ENCODE data around the gene CZIB. TPM values are rescaled to one million over a fixed set of nuclear protein-coding genes. Genes with fewer than 3 reads are reported as not detected.

CZIB gene
- total and polyA plus RNA-seq, 2 of the 8 experiments (the other 6 are each of a cell fraction or from before 2014, with no cell fraction given), result 46.5 to 48.0 TPM

DNA sequence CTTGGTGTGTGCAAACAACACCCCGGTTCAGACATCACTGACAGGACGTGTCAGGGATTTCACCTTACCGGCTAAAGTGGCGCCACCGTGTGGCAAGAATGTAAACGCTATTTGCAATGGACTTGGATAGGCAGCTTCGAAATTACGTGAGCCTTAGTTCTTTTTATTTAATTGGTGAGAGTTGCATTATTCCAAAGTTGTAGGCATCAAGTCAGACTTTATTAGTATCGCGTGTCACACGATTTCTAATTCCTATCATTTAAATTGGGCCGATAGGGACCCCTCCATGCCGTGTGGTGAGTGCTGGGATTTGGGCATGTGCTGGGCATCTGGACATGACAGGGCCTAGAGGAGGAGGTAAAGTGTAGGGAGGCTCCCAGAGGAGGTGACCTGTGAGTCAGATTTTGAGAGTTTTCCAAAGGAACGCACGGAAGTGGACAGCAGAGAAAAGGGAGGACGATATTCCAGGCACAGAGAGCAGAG is 38.3 kb downstream of the CZIB start:
- Histone ChIP-seq H3K9ac (replicated peaks in 1 of 4; ENCODE audit: extremely low read depth in 1 of 4, low read depth in 3 of 4, low read length in 3 of 4) (no peak overlapping the region), H2BK12ac (ENCODE audit: low read depth, low read length) (peak overlapping the region; percentile 52; the same call in 1 of the 2 replicates), H3K23me2 (ENCODE audit: low read depth, low read length) (no peaks in the 10 kb centered on the region), H2BK20ac (ENCODE audit: low read length) (peak overlapping the region; percentile 28), H2AK5ac (ENCODE audit: low read depth, low read length) (no peak overlapping the region; the same call in 1 of the 2 replicates), H4K8ac (ENCODE audit: extremely low read depth, insufficient read depth, low read length) (no peak overlapping the region), H2AFZ (ENCODE audit: low read length) (peak overlapping the region; percentile 27; the same call in 1 of the 2 replicates), H3K4ac (replicated peaks; ENCODE audit: insufficient read length, low read depth, low read length) (no peak overlapping the region), H3K4me3 (ENCODE audit: extremely low read depth in 1 of 4, insufficient read depth in 2 of 4, low read depth in 3 of 4, low read length in 4 of 4) (no peak overlapping the region), H4K20me1 (replicated peaks in 1 of 2; ENCODE audit: control insufficient read depth in 1 of 2, insufficient read depth in 2 of 2, low read length in 2 of 2) (no peaks in the 10 kb centered on the region), H3K27me3 (replicated peaks in 1 of 4; ENCODE audit: control insufficient read depth in 3 of 4, extremely low read depth in 1 of 4, insufficient read depth in 3 of 4, low read length in 3 of 4) (no peaks in the 10 kb centered on the region; a peak in 3 of 7 replicates), H3K27ac (ENCODE audit: low read depth, low read length) (no peak overlapping the region), H3K36me3 (ENCODE audit: control insufficient read depth in 2 of 4, insufficient read depth in 4 of 4, low read length in 3 of 4) (no peaks in the 10 kb centered on the region), H3K4me2 (ENCODE audit: insufficient read depth in 1 of 2, low read depth in 2 of 2, low read length in 2 of 2) (no peak overlapping the region), H3K4me1 (replicated peaks in 1 of 4; ENCODE audit: control insufficient read depth in 3 of 4, insufficient read depth in 4 of 4, low read length in 3 of 4) (no peaks in the 10 kb centered on the region; a peak in 1 of 7 replicates), H3K14ac (ENCODE audit: insufficient read length) (no peak overlapping the region), H2BK120ac (replicated peaks; ENCODE audit: low read depth, low read length) (peak overlapping the region; percentile 19), H3K79me2 (ENCODE audit: control insufficient read depth in 1 of 2, insufficient read depth in 2 of 2, low read length in 2 of 2) (no peaks in the 10 kb centered on the region), H4K91ac (replicated peaks; ENCODE audit: insufficient read length, low read length) (no peak overlapping the region), H3K9me3 (ENCODE audit: insufficient read depth in 2 of 2, low read depth in 1 of 2, low read length in 1 of 2) (no peaks in the 10 kb centered on the region), H2BK15ac (ENCODE audit: low read length) (no peak overlapping the region), H3K56ac (replicated peaks; ENCODE audit: insufficient read length, low read depth, low read length) (no peak overlapping the region), H4K5ac (ENCODE audit: insufficient read length, low read depth, low read length) (no peak overlapping the region), H3K23ac (ENCODE audit: insufficient read length) (no peak overlapping the region), H2BK5ac (ENCODE audit: low read depth, low read length) (no peak overlapping the region), H3K18ac (ENCODE audit: extremely low read depth, low read length) (peak overlapping the region; percentile 73; the same call in 1 of the 2 replicates), H3K79me1 (ENCODE audit: low read depth, low read length) (no peaks in the 10 kb centered on the region)
- DNase-seq (ENCODE audit: low read depth in 1 of 2, low spot score in 2 of 2) (peak; percentile 29 to 95), FAIRE-seq (peak; percentile 96)
- WGBS, 2 experiments (ENCODE audit: extremely low coverage in 1 of 2, insufficient coverage in 1 of 2, insufficient read length in 1 of 2, insufficient replicate concordance in 2 of 2, low coverage in 1 of 2, low lambda C conversion rate in 2 of 2, missing lambda C conversion rate in 1 of 2), result 28% methylated on average over 16 of the region's 16 CpGs; no CpG with 5 or more reads in 1 of the 2 experiments
- ChIA-PET CTCF (ENCODE audit: partially characterized antibody) (interaction anchor here (0.7 to 3.2 kb wide), 36 partner anchors 10 to 348 kb away, joined by 3 to 31 read pairs (median 4); no protein-coding TSS in a partner anchor), POLR2A (ENCODE audit: partially characterized antibody) (no interaction called here)
- no peak for TF ChIP-seq RXRA (IDR thresholded peaks at IDR 0.05; ENCODE audit: insufficient read depth, low read depth, low read length)
- TF ChIP-seq NANOG (IDR thresholded peaks at IDR 0.05; ENCODE audit: insufficient read depth, low read depth, low read length, poor library complexity, severe bottlenecking), result peak; percentile 41
- TF ChIP-seq CTCF (IDR thresholded peaks at IDR 0.05; ENCODE audit: control extremely low read depth in 1 of 3, insufficient read depth in 1 of 3, low read depth in 1 of 3, low read length in 3 of 3), result peak; percentile 70 to 92 (median 74)
- TF ChIP-seq TEAD4 (IDR thresholded peaks at IDR 0.05; ENCODE audit: low read depth, low read length), result peak; percentile 100
- 0 out of 2 replicates have a peak, but pooled peaks have one; percentile 43 for TF ChIP-seq YY1 (IDR thresholded peaks at IDR 0.05; ENCODE audit: low read depth, low read length)
- peak; percentile 61 to 77 for TF ChIP-seq RAD21 (IDR thresholded peaks at IDR 0.05 in 1 of 2, conservative IDR thresholded peaks at IDR 0.05 in 1 of 2; ENCODE audit: low read depth in 2 of 2, low read length in 2 of 2)
- TF ChIP-seq HDAC2 (IDR thresholded peaks at IDR 0.05; ENCODE audit: borderline replicate concordance in 1 of 2, low read depth in 2 of 2, low read length in 2 of 2), result no peak
